BLaER1 treated with 17β-estradiol and CSF1 and Interleukin-3, amounts not matched to agents 10 nM and 100 nM (cell line): ENCODE data around the gene ACTN1.

Experiments used
- H3K27ac ChIP-seq, 11 experiments: shearing (Covaris generic); formaldehyde crosslinking; 2 replicates each; pipeline ENCODE4 v1.8.1; 2022
- H3K27me3 ChIP-seq, 11 experiments: shearing (Covaris generic); formaldehyde crosslinking; 2 replicates each; pipeline ENCODE4 v1.8.1; 2022
- H3K36me3 ChIP-seq, 11 experiments: shearing (Covaris generic); formaldehyde crosslinking; 2 replicates each; pipeline ENCODE4 v1.8.1; 2022
- H3K4me1 ChIP-seq, 10 experiments: shearing (Covaris generic); formaldehyde crosslinking; 2 replicates each; pipeline ENCODE4 v1.8.1; 2022
- H3K4me2 ChIP-seq, 11 experiments: shearing (Covaris generic); formaldehyde crosslinking; 2 replicates each; pipeline ENCODE4 v1.8.1; 2022
- H3K4me3 ChIP-seq, 10 experiments: shearing (Covaris generic); formaldehyde crosslinking; 2 replicates each; pipeline ENCODE4 v1.8.1; 2022
- H3K9ac ChIP-seq, 11 experiments: shearing (Covaris generic); formaldehyde crosslinking; 2 replicates each; pipeline ENCODE4 v1.8.1; 2022
- H3K9me3 ChIP-seq, 11 experiments: shearing (Covaris generic); formaldehyde crosslinking; replicated peaks in 1 of 11; 2 replicates each; pipeline ENCODE4 v1.8.1; 2022
- H4K20me1 ChIP-seq, 11 experiments: shearing (Covaris generic); formaldehyde crosslinking; 2 replicates each; pipeline ENCODE4 v1.8.1; 2022
- Cebpa-rat ChIP-seq, 11 experiments: shearing (Covaris generic); IDR thresholded peaks; 2 replicates each; pipeline ENCODE4 v1.8.1; 2022

The ACTN1 gene

DNA sequence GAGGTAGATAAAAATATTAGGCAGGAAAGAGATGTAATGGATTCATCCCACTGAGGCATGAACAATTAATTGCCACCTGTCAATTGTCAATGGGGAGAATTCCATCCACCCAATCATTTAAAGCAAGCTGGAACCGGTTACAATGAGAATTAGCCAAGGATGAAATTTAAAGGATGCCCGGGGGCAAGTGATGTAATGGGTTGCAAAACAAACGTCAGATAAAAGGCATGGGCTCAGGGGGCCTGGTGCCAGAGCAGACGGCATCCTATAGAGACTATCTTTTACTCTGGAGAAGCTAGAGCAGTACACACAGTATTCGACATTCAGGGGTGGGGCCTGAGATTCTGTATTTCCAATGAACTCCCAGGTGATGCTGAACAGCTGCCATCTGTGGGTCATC lies 105.7 kb downstream of the ACTN1 start:
- no peak for TF ChIP-seq Cebpa-rat (IDR thresholded peaks at IDR 0.05)
- Histone ChIP-seq H3K27ac (no peak overlapping the region), H3K36me3 (peaks cover 70 to 80% (median 74%) of the 10 kb centered on the region in 11 experiments), H4K20me1 (peaks cover 0 to 10% (median 0%) of the 10 kb centered on the region in 11 experiments; a peak in 2 of 22 replicates), H3K27me3 (no peaks in the 10 kb centered on the region), H3K4me3 (no peak overlapping the region), H3K9me3 (peaks cover 0 to 20% (median 0%) of the 10 kb centered on the region in 11 experiments; a peak in 6 of 22 replicates), H3K9ac (no peak overlapping the region), H3K4me2 (no peak overlapping the region), H3K4me1 (no peaks in the 10 kb centered on the region)

DNA sequence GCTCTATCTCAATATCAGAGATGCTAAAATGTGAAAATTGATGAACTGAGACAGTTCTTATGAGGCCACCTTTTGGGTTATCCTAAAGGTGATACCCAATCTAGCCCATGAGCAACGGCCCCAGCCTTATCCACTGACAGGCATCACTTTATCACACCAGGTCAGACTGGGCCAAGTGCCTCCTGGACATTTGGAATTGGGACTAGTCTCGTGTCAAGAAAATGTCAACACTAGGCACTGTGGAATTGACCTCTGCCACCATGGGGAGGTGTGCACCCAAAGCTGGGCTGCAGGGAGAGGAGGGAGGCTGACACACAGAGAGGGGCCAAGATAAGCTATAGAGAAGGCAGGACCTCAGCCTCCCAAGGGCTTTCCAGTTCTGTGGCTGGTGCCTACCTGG lies 107.7 kb downstream of the ACTN1 start:
- Histone ChIP-seq H3K4me3 (no peak overlapping the region), H3K36me3 (peaks cover 50 to 60% (median 54%) of the 10 kb centered on the region in 11 experiments), H3K27me3 (no peaks in the 10 kb centered on the region), H3K9me3 (peaks cover 0 to 21% (median 3%) of the 10 kb centered on the region in 11 experiments; a peak in 12 of 22 replicates), H4K20me1 (peaks cover 0 to 6% (median 0%) of the 10 kb centered on the region in 11 experiments; a peak in 2 of 22 replicates), H3K4me1 (no peaks in the 10 kb centered on the region), H3K27ac (no peak overlapping the region), H3K9ac (no peak overlapping the region), H3K4me2 (no peak overlapping the region)
- no peak for TF ChIP-seq Cebpa-rat (IDR thresholded peaks at IDR 0.05)

DNA sequence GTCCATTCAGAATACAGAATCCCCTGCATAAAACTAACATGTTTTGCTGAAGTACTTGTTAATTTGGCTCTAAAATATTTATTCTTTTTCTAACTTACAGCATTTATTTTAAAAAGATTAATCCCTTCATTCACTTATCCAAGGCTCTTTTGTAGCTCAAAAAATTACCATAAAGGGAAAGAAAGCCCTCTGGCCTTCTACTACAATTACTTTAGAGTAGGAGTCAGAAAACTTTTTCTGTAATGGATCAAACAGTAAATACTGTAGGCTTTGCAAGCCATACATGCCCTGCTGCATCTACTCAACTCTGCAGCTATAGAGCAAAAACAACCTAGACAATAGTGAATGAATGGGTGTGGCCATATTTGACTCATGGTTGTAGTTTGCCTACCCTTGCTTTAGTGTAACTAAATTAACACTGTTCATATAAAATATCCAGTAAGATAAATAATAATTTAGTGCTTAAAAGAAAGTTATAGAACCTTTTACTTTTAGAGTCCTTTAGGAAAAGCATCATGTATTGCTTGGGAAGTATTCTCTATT lies 112.0 kb downstream of the ACTN1 start:
- Histone ChIP-seq H3K4me2 (no peak overlapping the region), H3K4me3 (no peak overlapping the region), H4K20me1 (no peaks in the 10 kb centered on the region; a peak in 1 of 22 replicates), H3K27me3 (no peaks in the 10 kb centered on the region), H3K9ac (no peak overlapping the region), H3K4me1 (no peaks in the 10 kb centered on the region), H3K27ac (no peak overlapping the region), H3K36me3 (peaks cover 8 to 37% (median 20%) of the 10 kb centered on the region in 11 experiments), H3K9me3 (peaks cover 22 to 40% (median 26%) of the 10 kb centered on the region in 11 experiments)
- TF ChIP-seq Cebpa-rat (IDR thresholded peaks at IDR 0.05): no peak

DNA sequence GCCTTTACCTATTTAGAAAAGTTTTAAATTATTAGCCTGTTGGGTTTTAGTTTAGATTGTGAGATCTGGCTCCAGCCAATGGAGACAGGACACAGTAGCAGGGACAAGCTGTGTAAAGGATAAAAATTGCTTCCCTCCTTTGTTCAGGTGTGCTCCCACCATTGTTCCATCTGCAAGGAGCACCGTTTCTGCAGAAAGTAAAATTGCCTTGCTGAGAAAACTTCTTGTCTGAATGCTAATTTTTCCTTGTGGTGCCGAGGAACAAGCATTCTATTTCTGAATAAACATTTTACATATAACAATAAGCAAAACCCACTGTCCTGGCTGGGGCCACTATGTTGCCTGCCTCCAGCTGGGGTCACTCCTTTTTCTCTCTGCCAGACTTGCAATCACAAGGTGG lies 113.6 kb downstream of the ACTN1 start:
- H3K4me2 ChIP-seq: no peak overlapping the region
- H3K4me3 ChIP-seq: 0 out of 20 replicates have a peak overlapping the region, but pooled peaks of 1 of the 10 experiments have one; percentile 5
- no peak for TF ChIP-seq Cebpa-rat (IDR thresholded peaks at IDR 0.05)
- H3K4me1 ChIP-seq: no peaks in the 10 kb centered on the region
- no peaks in the 10 kb centered on the region; a peak in 1 of 22 replicates for H4K20me1 ChIP-seq
- no peak overlapping the region for H3K9ac ChIP-seq
- H3K9me3 ChIP-seq: peaks cover 22 to 40% (median 25%) of the 10 kb centered on the region in 11 experiments
- peaks cover 0 to 23% (median 10%) of the 10 kb centered on the region in 11 experiments; a peak in 13 of 22 replicates for H3K36me3 ChIP-seq
- H3K27me3 ChIP-seq: no peaks in the 10 kb centered on the region
- H3K27ac ChIP-seq: no peak overlapping the region

DNA sequence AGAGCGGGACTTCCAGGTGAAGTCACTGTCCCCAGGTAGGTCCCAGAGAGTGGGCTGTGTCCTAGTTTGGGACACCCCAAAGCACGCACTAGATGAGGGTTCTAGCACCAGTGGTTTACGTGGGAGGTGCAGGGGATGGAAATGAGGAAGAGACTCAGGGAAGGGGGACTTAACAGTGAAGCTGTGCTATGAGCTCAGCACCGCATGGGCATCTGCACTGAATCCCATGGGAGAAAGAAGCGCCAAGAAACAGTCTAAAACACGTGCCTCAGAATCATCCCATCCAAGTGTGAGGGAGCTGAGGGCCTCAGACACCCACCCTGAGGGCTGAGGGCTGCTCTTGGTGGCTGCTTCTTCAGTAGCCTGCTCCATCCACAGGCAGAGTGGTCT lies 114.7 kb downstream of the ACTN1 start:
- Histone ChIP-seq H3K9ac (no peak overlapping the region), H3K4me2 (no peak overlapping the region), H3K36me3 (peaks cover 0 to 21% (median 9%) of the 10 kb centered on the region in 11 experiments; a peak in 12 of 22 replicates), H3K4me1 (no peaks in the 10 kb centered on the region), H3K9me3 (peaks cover 22 to 40% (median 25%) of the 10 kb centered on the region in 11 experiments), H3K27me3 (no peaks in the 10 kb centered on the region), H4K20me1 (no peaks in the 10 kb centered on the region; a peak in 1 of 22 replicates), H3K4me3 (no peak overlapping the region), H3K27ac (no peak overlapping the region)
- TF ChIP-seq Cebpa-rat (IDR thresholded peaks at IDR 0.05): no peak

DNA sequence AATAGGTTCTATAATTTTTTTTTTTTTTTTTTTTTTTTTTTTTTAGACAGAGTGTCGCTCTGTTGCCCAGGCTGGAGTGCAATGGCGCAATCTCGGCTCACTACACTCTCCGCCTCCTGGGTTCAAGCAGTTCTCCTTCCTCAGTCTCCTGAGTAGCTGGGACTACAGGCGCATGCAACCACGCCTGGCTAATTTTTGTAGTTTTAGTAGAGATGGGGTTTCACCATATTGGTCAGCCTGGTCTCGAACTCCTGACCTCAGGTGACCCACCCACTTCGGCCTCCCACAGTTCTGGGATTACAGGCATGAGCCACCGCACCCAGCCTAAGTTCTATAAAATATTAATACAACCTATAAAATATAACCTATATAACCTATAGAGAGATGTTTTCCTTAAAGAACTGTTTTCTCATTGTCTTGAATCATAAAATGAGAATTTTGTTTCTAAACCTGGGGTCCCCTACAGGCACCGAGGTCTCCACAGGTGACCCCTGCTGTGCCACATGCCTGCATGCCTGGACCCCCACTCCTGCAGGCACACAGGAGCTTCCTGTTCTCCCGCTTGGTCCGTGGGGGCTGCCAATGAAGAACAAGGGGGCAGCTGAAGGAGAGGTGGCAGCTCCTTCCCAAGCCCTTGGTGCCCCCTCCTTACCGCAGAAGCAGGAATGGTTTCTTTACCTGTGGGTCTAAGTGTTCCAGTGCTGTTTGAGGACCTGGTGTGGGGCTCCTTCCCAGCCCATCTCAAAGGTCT lies 115.3 kb downstream of the ACTN1 start:
- peak in 1 of 11 experiments; percentile 41; a peak in 1 of 22 replicates for TF ChIP-seq Cebpa-rat (IDR thresholded peaks at IDR 0.05)
- Histone ChIP-seq H3K9ac (no peak overlapping the region), H3K27me3 (no peaks in the 10 kb centered on the region), H4K20me1 (no peaks in the 10 kb centered on the region; a peak in 1 of 22 replicates), H3K27ac (no peak overlapping the region), H3K4me3 (no peak overlapping the region), H3K9me3 (peaks cover 22 to 40% (median 25%) of the 10 kb centered on the region in 11 experiments), H3K36me3 (peaks cover 0 to 21% (median 9%) of the 10 kb centered on the region in 11 experiments; a peak in 12 of 22 replicates), H3K4me1 (no peaks in the 10 kb centered on the region), H3K4me2 (no peak overlapping the region)

DNA sequence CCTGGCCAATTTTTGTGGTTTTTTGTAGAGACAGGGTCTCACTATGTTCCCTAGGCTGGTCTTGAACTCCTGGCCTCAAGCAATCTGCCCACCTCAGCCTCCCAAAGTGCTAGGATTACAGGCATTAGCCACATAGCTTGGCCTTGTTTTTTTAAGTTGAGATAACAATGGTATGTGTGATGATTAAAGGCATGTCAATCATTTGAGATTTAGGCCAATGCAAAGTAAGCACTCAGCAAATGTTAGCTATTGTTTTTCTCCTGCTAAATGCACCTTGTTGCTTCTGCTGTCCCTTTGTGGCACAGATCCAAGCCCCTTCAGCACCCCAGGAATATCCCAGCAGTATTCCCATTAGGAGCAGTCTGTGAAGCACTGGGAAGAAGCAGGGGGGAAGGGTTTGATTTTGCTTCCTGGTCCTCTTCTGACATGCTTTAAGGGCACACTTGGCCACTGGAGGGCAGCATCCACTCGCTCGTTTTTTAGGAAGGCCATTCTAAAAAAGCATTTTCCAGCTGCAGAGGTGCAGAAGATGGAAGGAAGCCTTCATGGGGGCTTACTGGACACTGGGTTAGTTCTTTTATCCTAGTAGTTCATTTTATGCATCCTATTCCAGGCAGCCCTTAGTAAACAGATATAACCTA lies 116.0 kb downstream of the ACTN1 start:
- H4K20me1 ChIP-seq: no peaks in the 10 kb centered on the region; a peak in 1 of 22 replicates
- no peak for TF ChIP-seq Cebpa-rat (IDR thresholded peaks at IDR 0.05)
- H3K4me3 ChIP-seq: no peak overlapping the region
- peak overlapping the region in 3 of 11 experiments; percentile 17 to 29 (median 27); a peak in 3 of 22 replicates for H3K27ac ChIP-seq
- H3K4me2 ChIP-seq: no peak overlapping the region
- H3K27me3 ChIP-seq: no peaks in the 10 kb centered on the region
- H3K36me3 ChIP-seq: peaks cover 0 to 21% (median 9%) of the 10 kb centered on the region in 11 experiments; a peak in 12 of 22 replicates
- H3K9me3 ChIP-seq: peaks cover 22 to 40% (median 25%) of the 10 kb centered on the region in 11 experiments
- no peaks in the 10 kb centered on the region for H3K4me1 ChIP-seq
- no peak overlapping the region for H3K9ac ChIP-seq

DNA sequence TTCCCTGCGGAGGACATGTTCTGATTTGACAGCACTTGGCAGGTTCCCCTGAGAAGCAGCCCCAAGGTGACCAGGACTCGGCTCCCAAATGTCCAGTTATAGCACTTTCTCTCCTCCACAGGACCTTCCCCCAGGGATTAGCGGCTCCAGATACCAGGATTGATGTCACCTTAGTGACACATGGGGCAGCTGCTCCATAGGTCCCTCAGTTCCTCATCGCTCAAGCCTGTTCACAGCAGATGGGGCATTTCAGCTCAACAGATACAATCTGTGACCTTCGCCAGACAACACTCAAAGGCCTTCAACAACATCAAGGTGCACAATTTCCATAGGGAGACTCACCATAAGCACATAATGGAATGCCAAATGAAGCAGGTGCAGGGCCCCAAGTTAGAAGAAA lies 118.3 kb downstream of the ACTN1 start:
- TF ChIP-seq Cebpa-rat (IDR thresholded peaks at IDR 0.05): no peak
- no peak overlapping the region for H3K4me2 ChIP-seq
- H3K36me3 ChIP-seq: peaks cover 0 to 19% (median 7%) of the 10 kb centered on the region in 11 experiments; a peak in 12 of 22 replicates
- no peaks in the 10 kb centered on the region; a peak in 1 of 22 replicates for H4K20me1 ChIP-seq
- no peaks in the 10 kb centered on the region for H3K27me3 ChIP-seq
- peaks cover 17 to 20% (median 20%) of the 10 kb centered on the region in 11 experiments for H3K9me3 ChIP-seq
- H3K4me3 ChIP-seq: no peak overlapping the region
- H3K4me1 ChIP-seq: no peaks in the 10 kb centered on the region
- H3K9ac ChIP-seq: no peak overlapping the region
- H3K27ac ChIP-seq: no peak overlapping the region
